H9 (cell line): ENCODE measurements around the gene AADAT. TPM values are rescaled to one million over a fixed set of nuclear protein-coding genes. Genes with fewer than 3 reads are reported as not detected.

Experiments
- DNase-seq: peaks from one replicate; pipeline ENCODE4 v3.0.0-alpha.2; 2017
- H2AFZ ChIP-seq: one replicate; pipeline ENCODE4 v1.6.1; 2013; ENCODE audit warnings: mild to moderate bottlenecking, low read length, control low read depth, moderate library complexity
- H2AK5ac ChIP-seq: 2 replicates; pipeline ENCODE4 v1.6.1; 2013; ENCODE audit warnings: low read length, control low read depth, mixed read lengths; ENCODE audit not compliant: insufficient read length
- H2BK120ac ChIP-seq: one replicate; pipeline ENCODE4 v1.6.1; 2013; ENCODE audit warnings: low read depth, mild to moderate bottlenecking, low read length, control low read depth, inconsistent platforms; ENCODE audit not compliant: poor library complexity, severe bottlenecking
- H2BK12ac ChIP-seq: 2 replicates; pipeline ENCODE4 v1.6.1; 2013; ENCODE audit warnings: low read length, control low read depth, mixed read lengths, low read depth; ENCODE audit not compliant: insufficient read length
- H2BK15ac ChIP-seq: 2 replicates; pipeline ENCODE4 v1.6.1; 2013; ENCODE audit warnings: low read depth, low read length, control low read depth
- H2BK20ac ChIP-seq: one replicate; pipeline ENCODE4 v1.6.1; 2013; ENCODE audit warnings: low read depth, mild to moderate bottlenecking, low read length, control low read depth, inconsistent platforms; ENCODE audit not compliant: poor library complexity, severe bottlenecking
- H2BK5ac ChIP-seq: 2 replicates; pipeline ENCODE4 v1.6.1; 2013; ENCODE audit warnings: low read length, control low read depth, mixed read lengths; ENCODE audit not compliant: insufficient read length
- H3K14ac ChIP-seq: 2 replicates; pipeline ENCODE4 v1.6.1; 2013; ENCODE audit warnings: low read length, control low read depth; ENCODE audit not compliant: insufficient read depth
- H3K18ac ChIP-seq: 2 replicates; pipeline ENCODE4 v1.6.1; 2013; ENCODE audit warnings: low read depth, mild to moderate bottlenecking, mixed read lengths, low read length, control low read depth; ENCODE audit not compliant: insufficient read length
- H3K23ac ChIP-seq: 2 replicates; pipeline ENCODE4 v1.6.1; 2013; ENCODE audit warnings: low read length, control low read depth, mixed read lengths, low read depth; ENCODE audit not compliant: insufficient read length
- H3K23me2 ChIP-seq: 2 replicates; pipeline ENCODE4 v1.6.1; 2013; ENCODE audit warnings: low read depth, mild to moderate bottlenecking, mixed read lengths, low read length, control low read depth; ENCODE audit not compliant: insufficient read length, poor library complexity, severe bottlenecking
- H3K27ac ChIP-seq: 2 replicates; pipeline ENCODE4 v1.5.1; 2013; ENCODE audit warnings: low read length, control low read depth, mixed read lengths, low read depth; ENCODE audit not compliant: insufficient read length
- H3K27me3 ChIP-seq: 2 replicates; pipeline ENCODE4 v1.6.1; 2013; ENCODE audit warnings: low read length, control low read depth, inconsistent platforms; ENCODE audit not compliant: insufficient read depth
- H3K4ac ChIP-seq: 2 replicates; pipeline ENCODE4 v1.6.1; 2013; ENCODE audit warnings: low read depth, mild to moderate bottlenecking, control low read depth, inconsistent platforms, low read length, moderate library complexity
- H3K4me1 ChIP-seq: 2 replicates; pipeline ENCODE4 v1.6.1; 2013; ENCODE audit warnings: low read length, control low read depth, inconsistent platforms; ENCODE audit not compliant: insufficient read depth
- H3K4me2 ChIP-seq: 2 replicates; pipeline ENCODE4 v1.6.1; 2013; ENCODE audit warnings: low read length, control low read depth, mixed read lengths; ENCODE audit not compliant: insufficient read length, insufficient read depth
- H3K56ac ChIP-seq: 2 replicates; pipeline ENCODE4 v1.6.1; 2013; ENCODE audit warnings: low read depth, mild to moderate bottlenecking, mixed read lengths, low read length, control low read depth; ENCODE audit not compliant: insufficient read length
- H3K79me1 ChIP-seq: 2 replicates; pipeline ENCODE4 v1.6.1; 2013; ENCODE audit warnings: low read depth, mild to moderate bottlenecking, moderate library complexity, low read length, control low read depth, inconsistent platforms; ENCODE audit not compliant: insufficient read depth, poor library complexity, severe bottlenecking
- H3K79me2 ChIP-seq: 2 replicates; pipeline ENCODE4 v1.6.1; 2013; ENCODE audit warnings: low read length, control low read depth, inconsistent platforms; ENCODE audit not compliant: insufficient read depth
- H3K9ac ChIP-seq: 2 replicates; pipeline ENCODE4 v1.6.1; 2013; ENCODE audit warnings: low read length, control low read depth, mixed read lengths; ENCODE audit not compliant: insufficient read length; ENCODE audit errors: extremely low read depth
- H3K9me3 ChIP-seq: one replicate; pipeline ENCODE4 v1.6.1; 2013; ENCODE audit warnings: low read depth, low read length, inconsistent platforms; ENCODE audit not compliant: control insufficient read depth
- H3T11ph ChIP-seq: one replicate; pipeline ENCODE4 v1.6.1; 2013; ENCODE audit warnings: mild to moderate bottlenecking, low read length, control low read depth, inconsistent platforms
- H4K20me1 ChIP-seq: one replicate; pipeline ENCODE4 v1.6.1; 2013; ENCODE audit not compliant: control insufficient read depth, insufficient read length, insufficient read depth
- H4K5ac ChIP-seq: 2 replicates; pipeline ENCODE4 v1.6.1; 2013; ENCODE audit warnings: low read depth, mild to moderate bottlenecking, mixed read lengths, low read length, control low read depth; ENCODE audit not compliant: insufficient read length
- H4K8ac ChIP-seq: replicated peaks from 2 replicates; pipeline ENCODE4 v1.6.1; 2013; ENCODE audit warnings: low read length, control low read depth, mixed read lengths, low read depth; ENCODE audit not compliant: insufficient read length
- H4K91ac ChIP-seq: 2 replicates; pipeline ENCODE4 v1.6.1; 2013; ENCODE audit warnings: low read depth, mild to moderate bottlenecking, moderate library complexity, mixed read lengths, low read length, control low read depth; ENCODE audit not compliant: insufficient read length
- H3K27ac Mint-ChIP-seq, 3 experiments: 2 replicates in 2 of 3; 3 replicates in 1 of 3; pipeline ENCODE4 v1.8.0; 2020 to 2021; ENCODE audit warnings: mixed read lengths in 3 of 3, mild to moderate bottlenecking in 1 of 3, moderate library complexity in 1 of 3
- H3K27me3 Mint-ChIP-seq: 2 replicates; pipeline ENCODE4 v1.8.0; 2021; ENCODE audit warnings: low read depth, mild to moderate bottlenecking, moderate library complexity, mixed read lengths
- H3K36me3 Mint-ChIP-seq, 3 experiments: 2 replicates in 2 of 3; 3 replicates in 1 of 3; pipeline ENCODE4 v1.8.0; 2020 to 2021; ENCODE audit warnings: low read depth in 3 of 3, mixed read lengths in 3 of 3; ENCODE audit not compliant: insufficient read depth in 1 of 3
- H3K4me1 Mint-ChIP-seq, 2 experiments: 2 replicates each; pipeline ENCODE4 v1.8.0; 2020; ENCODE audit warnings: mixed read lengths in 2 of 2
- H3K4me3 Mint-ChIP-seq, 2 experiments: 2 replicates in 1 of 2; 3 replicates in 1 of 2; pipeline ENCODE4 v1.8.0; 2020 to 2021; ENCODE audit warnings: mild to moderate bottlenecking in 2 of 2, mixed read lengths in 2 of 2, moderate library complexity in 1 of 2
- H3K9me3 Mint-ChIP-seq, 2 experiments: 2 replicates in 1 of 2; 3 replicates in 1 of 2; pipeline ENCODE4 v1.8.0; 2020; ENCODE audit warnings: mild to moderate bottlenecking in 2 of 2, mixed read lengths in 2 of 2, moderate library complexity in 1 of 2
- CTCF ChIP-seq: fragments of 200-600 bp; sonication (generic); conservative IDR thresholded peaks from 3 replicates; pipeline ENCODE4 v1.8.0; 2021; ENCODE audit warnings: antibody characterized with exemption, mild to moderate bottlenecking
- WGBS: extraction: QIAGEN DNeasy Blood & Tissue Kit; methylation state at CpG from one replicate; pipeline ENCODE4 v1.1.7; 2013; ENCODE audit warnings: missing lambda C conversion rate, low lambda C conversion rate, mixed read lengths; ENCODE audit not compliant: insufficient read length; ENCODE audit errors: extremely low coverage; 5-methylcytosine and 5-hydroxymethylcytosine counted together
- total RNA-seq: library from RNA; stranded (reverse); gene quantifications from 2 replicates; pipeline ENCODE4 v1.2.1, GENCODE V29; 2021

The AADAT gene
- total RNA-seq, 1 experiment from 2014 or later = 14.1 TPM

DNA sequence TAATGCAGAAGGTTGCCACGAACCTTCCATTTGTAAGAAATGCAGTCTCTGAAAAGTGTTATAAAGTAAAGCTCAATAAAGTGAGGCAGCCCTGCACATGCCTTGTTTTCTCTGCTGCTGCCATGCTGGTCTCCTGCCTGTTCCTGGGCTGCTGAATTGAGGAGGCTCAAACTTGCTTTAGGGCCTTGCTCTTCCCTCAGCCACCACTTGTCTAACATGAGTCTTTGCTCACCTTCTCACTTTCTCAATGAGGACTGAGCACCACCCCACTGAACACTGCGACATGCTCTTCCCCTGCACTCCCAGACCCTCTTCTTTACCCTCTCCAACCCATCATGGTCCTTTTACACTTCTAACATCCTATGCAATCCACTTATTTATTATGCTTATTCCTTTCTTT is 38.4 kb downstream of the AADAT start:
- no peak overlapping the region for H2AFZ ChIP-seq
- no peak overlapping the region for H2BK15ac ChIP-seq
- no peaks in the 10 kb centered on the region for H3K23me2 ChIP-seq
- H3K4ac ChIP-seq = no peak overlapping the region
- no peak overlapping the region for H4K5ac ChIP-seq
- no peak for DNase-seq
- no peak overlapping the region for H3K9ac ChIP-seq
- H3K79me1 ChIP-seq = no peaks in the 10 kb centered on the region
- no peak for TF ChIP-seq CTCF
- H4K8ac ChIP-seq = no peak overlapping the region
- no peak overlapping the region for H2AK5ac ChIP-seq
- Mint-ChIP-seq H3K4me3 (no peak overlapping the region), H3K36me3 (0 out of 7 replicates have a peak, but pooled peaks cover 0 to 4% (median 0%) of the 10 kb centered on the region in 3 experiments), H3K27me3 (no peaks in the 10 kb centered on the region), H3K9me3 (peaks cover 2 to 3% of the 10 kb centered on the region in 2 experiments; a peak in 3 of 5 replicates), H3K27ac (peak overlapping the region in 2 of 3 experiments; percentile 29 to 60; a peak in 4 of 7 replicates), H3K4me1 (peaks cover 3 to 10% of the 10 kb centered on the region in 2 experiments; a peak in 3 of 4 replicates)
- no peak overlapping the region for H3K18ac ChIP-seq
- H3K4me2 ChIP-seq = no peak overlapping the region
- no peaks in the 10 kb centered on the region for H3K4me1 ChIP-seq
- no peaks in the 10 kb centered on the region for H3K27me3 ChIP-seq
- WGBS = no CpG with 5 or more reads among the region's 2 CpGs
- no peak overlapping the region for H3K27ac ChIP-seq
- H2BK12ac ChIP-seq = no peak overlapping the region
- no peak overlapping the region for H4K91ac ChIP-seq
- H3K56ac ChIP-seq = no peak overlapping the region
- no peak overlapping the region for H3T11ph ChIP-seq
- no peak overlapping the region for H3K23ac ChIP-seq
- H2BK20ac ChIP-seq = no peak overlapping the region
- no peaks in the 10 kb centered on the region for H3K79me2 ChIP-seq
- no peak overlapping the region for H2BK120ac ChIP-seq
- no peak overlapping the region for H2BK5ac ChIP-seq
- H3K14ac ChIP-seq = no peak overlapping the region
- H4K20me1 ChIP-seq = no peaks in the 10 kb centered on the region
- H3K9me3 ChIP-seq = no peaks in the 10 kb centered on the region
